ENCODE results near the gene AP4E1. TPM values are rescaled to one million over a fixed set of nuclear protein-coding genes. Genes with fewer than 3 reads are reported as not detected.

Gene AP4E1
- total and polyA plus RNA-seq, 2 of the 8 experiments (the other 6 are each of a cell fraction or from before 2014, with no cell fraction given): 1.4 to 10.9 TPM

- H3K14ac ChIP-seq (ENCODE audit: insufficient read length): no peak overlapping the region
- no peak overlapping the region for H4K5ac ChIP-seq (ENCODE audit: insufficient read length, low read depth, low read length)
- no peak overlapping the region for H3K27ac ChIP-seq (ENCODE audit: low read depth, low read length)
- no peaks in the 10 kb centered on the region; the same call in 1 of the 2 replicates for H3K23me2 ChIP-seq (ENCODE audit: low read depth, low read length)
- no peak for TF ChIP-seq RXRA (IDR thresholded peaks at IDR 0.05; ENCODE audit: insufficient read depth, low read depth, low read length)
- no peak for TF ChIP-seq ASH2L (IDR thresholded peaks at IDR 0.05; ENCODE audit: low read length)
- TF ChIP-seq SRF (IDR thresholded peaks at IDR 0.05; ENCODE audit: low read depth, low read length): no peak
- no peak for TF ChIP-seq SAP30 (IDR thresholded peaks at IDR 0.05; ENCODE audit: insufficient read depth, insufficient replicate concordance, low read length)
- TF ChIP-seq NANOG (IDR thresholded peaks at IDR 0.05; ENCODE audit: insufficient read depth, low read depth, low read length, poor library complexity, severe bottlenecking): no peak
- no peak for TF ChIP-seq EZH2 (IDR thresholded peaks at IDR 0.05; ENCODE audit: low read depth, low read length, severe bottlenecking)
- TF ChIP-seq SP2 (IDR thresholded peaks at IDR 0.05; ENCODE audit: low read length): no peak
- TF ChIP-seq TAF7 (optimal IDR thresholded peaks at IDR 0.05; ENCODE audit: borderline replicate concordance, low read depth, low read length): no peak
- no peak for TF ChIP-seq JUN (IDR thresholded peaks at IDR 0.05; ENCODE audit: low read depth, low read length)
- H3K36me3 ChIP-seq (ENCODE audit: control insufficient read depth in 2 of 4, insufficient read depth in 4 of 4, low read length in 3 of 4): no peaks in the 10 kb centered on the region
- H4K8ac ChIP-seq (ENCODE audit: extremely low read depth, insufficient read depth, low read length): no peak overlapping the region
- H3K18ac ChIP-seq (ENCODE audit: extremely low read depth, low read length): no peak overlapping the region
- H3K56ac ChIP-seq (replicated peaks; ENCODE audit: insufficient read length, low read depth, low read length): no peak overlapping the region
- no peak overlapping the region for H2BK5ac ChIP-seq (ENCODE audit: low read depth, low read length)
- DNase-seq (ENCODE audit: low read depth in 1 of 2, low spot score in 2 of 2) (no peak), FAIRE-seq (no peak)
- no peaks in the 10 kb centered on the region for H3K79me2 ChIP-seq (ENCODE audit: control insufficient read depth in 1 of 2, insufficient read depth in 2 of 2, low read length in 2 of 2)
- H4K91ac ChIP-seq (replicated peaks; ENCODE audit: insufficient read length, low read length): no peak overlapping the region
- H2AFZ ChIP-seq (ENCODE audit: low read length): no peak overlapping the region
- H2BK12ac ChIP-seq (ENCODE audit: low read depth, low read length): no peak overlapping the region
- H3K4me2 ChIP-seq (ENCODE audit: insufficient read depth in 1 of 2, low read depth in 2 of 2, low read length in 2 of 2): no peak overlapping the region
- H3K23ac ChIP-seq (ENCODE audit: insufficient read length): no peak overlapping the region
- ChIA-PET CTCF (ENCODE audit: partially characterized antibody) (interaction anchor here (1.6 to 2.7 kb wide), 2 partner anchors 11 to 16 kb away, joined by 4 to 10 read pairs; no protein-coding TSS in a partner anchor), POLR2A (ENCODE audit: partially characterized antibody) (no interaction called here)
- H3K9me3 ChIP-seq (ENCODE audit: insufficient read depth in 2 of 2, low read depth in 1 of 2, low read length in 1 of 2): no peaks in the 10 kb centered on the region
- H3K4me3 ChIP-seq (ENCODE audit: extremely low read depth in 1 of 4, insufficient read depth in 2 of 4, low read depth in 3 of 4, low read length in 4 of 4): no peak overlapping the region
- no peak overlapping the region for H2AK5ac ChIP-seq (ENCODE audit: low read depth, low read length)
- H2BK20ac ChIP-seq (ENCODE audit: low read length): no peak overlapping the region
- H3K79me1 ChIP-seq (ENCODE audit: low read depth, low read length): no peaks in the 10 kb centered on the region
- H4K20me1 ChIP-seq (replicated peaks in 1 of 2; ENCODE audit: control insufficient read depth in 1 of 2, insufficient read depth in 2 of 2, low read length in 2 of 2): no peaks in the 10 kb centered on the region
- no peaks in the 10 kb centered on the region for H3K27me3 ChIP-seq (replicated peaks in 1 of 4; ENCODE audit: control insufficient read depth in 3 of 4, extremely low read depth in 1 of 4, insufficient read depth in 3 of 4, low read length in 3 of 4)
- H3K4me1 ChIP-seq (replicated peaks in 1 of 4; ENCODE audit: control insufficient read depth in 3 of 4, insufficient read depth in 4 of 4, low read length in 3 of 4): peaks cover 0 to 3% (median 0%) of the 10 kb centered on the region in 4 experiments; a peak in 1 of 7 replicates
- WGBS, 2 experiments (ENCODE audit: extremely low coverage in 1 of 2, insufficient coverage in 1 of 2, insufficient read length in 1 of 2, insufficient replicate concordance in 2 of 2, low coverage in 1 of 2, low lambda C conversion rate in 2 of 2, missing lambda C conversion rate in 1 of 2): 79% methylated on average over 5 of the region's 5 CpGs; no CpG with 5 or more reads in 1 of the 2 experiments
- H2BK120ac ChIP-seq (replicated peaks; ENCODE audit: low read depth, low read length): no peak overlapping the region
- no peak overlapping the region for H3K4ac ChIP-seq (replicated peaks; ENCODE audit: insufficient read length, low read depth, low read length)
- no peak overlapping the region for H3K9ac ChIP-seq (replicated peaks in 1 of 4; ENCODE audit: extremely low read depth in 1 of 4, low read depth in 3 of 4, low read length in 3 of 4)
- no peak overlapping the region for H2BK15ac ChIP-seq (ENCODE audit: low read length)
These were observed 42.7 kb upstream of the AP4E1 start for GRCh38 chr15:50865515-50866353.
